Endothelial cell of umbilical vein (primary cell): ENCODE data around the gene NDUFA7. TPM values are rescaled to one million over a fixed set of nuclear protein-coding genes. Genes with fewer than 3 reads are reported as not detected.

Source experiments
- polyA plus RNA-seq, 4 experiments: library from polyadenylated mRNA; depleted of rRNA in 3 of 4; stranded (reverse) in 3 of 4; unstranded in 1 of 4; fragments of >200 nt; gene quantifications; 2 replicates each; pipeline versions ENCODE4 v1.2.1 to v1.2.3, GENCODE V29; 2011 to 2012; ENCODE audit warnings: missing spikeins in 1 of 4
- total RNA-seq: library from RNA; stranded (reverse); gene quantifications from 2 replicates; pipeline ENCODE4 v1.2.3, GENCODE V29; 2021

Gene NDUFA7
- total and polyA plus RNA-seq, 2 donors (not counting 3 experiments of a cell fraction or from before 2014, with no cell fraction given), result 60.2 to 169 TPM

Other genes with a start within 250 kb of the NDUFA7 start
- gene FBN3, start 171.8 kb downstream of the NDUFA7 start, total RNA-seq, result not detected in 2 replicates
- not detected in 2 replicates for gene FBN3, start 171.8 kb downstream of the NDUFA7 start, polyA plus RNA-seq
- 2.5 and 4.9 TPM in 2 replicates for gene CERS4, start 112.0 kb downstream of the NDUFA7 start, total RNA-seq
- 7.7 and 9.9 TPM in 2 replicates for gene CERS4, start 112.0 kb downstream of the NDUFA7 start, polyA plus RNA-seq
- 84.9 and 86.7 TPM in 2 replicates for gene CD320, start 13.0 kb downstream of the NDUFA7 start, total RNA-seq
- 190 and 255 TPM in 2 replicates for gene CD320, start 13.0 kb downstream of the NDUFA7 start, polyA plus RNA-seq
- 1,555 and 1,664 TPM in 2 replicates for gene RPS28, start 121 bp upstream of the NDUFA7 start, total RNA-seq
- gene RPS28, start 121 bp upstream of the NDUFA7 start, polyA plus RNA-seq, result 865 and 990 TPM in 2 replicates
- 26.3 and 30.0 TPM in 2 replicates for gene KANK3, start 21.9 kb upstream of the NDUFA7 start, total RNA-seq
- gene KANK3, start 21.9 kb upstream of the NDUFA7 start, polyA plus RNA-seq, result 22.1 and 25.0 TPM in 2 replicates
- 3.9 and 4.6 TPM in 2 replicates for gene ANGPTL4, start 42.8 kb upstream of the NDUFA7 start, total RNA-seq
- gene ANGPTL4, start 42.8 kb upstream of the NDUFA7 start, polyA plus RNA-seq, result 14.1 and 18.5 TPM in 2 replicates
- gene RAB11B, start 69.0 kb upstream of the NDUFA7 start, total RNA-seq, result 92.2 and 99.8 TPM in 2 replicates
- gene RAB11B, start 69.0 kb upstream of the NDUFA7 start, polyA plus RNA-seq, result 74.1 and 80.0 TPM in 2 replicates
- 40.1 and 43.5 TPM in 2 replicates for gene MARCHF2, start 91.9 kb upstream of the NDUFA7 start, total RNA-seq
- gene MARCHF2, start 91.9 kb upstream of the NDUFA7 start, polyA plus RNA-seq, result 91.9 and 130 TPM in 2 replicates
- 288 and 301 TPM in 2 replicates for gene HNRNPM, start 123.6 kb upstream of the NDUFA7 start, total RNA-seq
- 244 and 250 TPM in 2 replicates for gene HNRNPM, start 123.6 kb upstream of the NDUFA7 start, polyA plus RNA-seq
- 0.31 TPM in 1 of 2 replicates, not detected in the other for gene PRAM1, start 181.3 kb upstream of the NDUFA7 start, total RNA-seq
- 0.14 TPM in 1 of 2 replicates, not detected in the other for gene PRAM1, start 181.3 kb upstream of the NDUFA7 start, polyA plus RNA-seq
- gene ZNF414, start 192.8 kb upstream of the NDUFA7 start, total RNA-seq, result 14.5 and 20.6 TPM in 2 replicates
- 10.6 and 11.6 TPM in 2 replicates for gene ZNF414, start 192.8 kb upstream of the NDUFA7 start, polyA plus RNA-seq